IMR-90 (cell line): Measurements from ENCODE around the gene HECW1. TPM values are rescaled to one million over a fixed set of nuclear protein-coding genes. Genes with fewer than 3 reads are reported as not detected.

Experiments
- ATAC-seq: fragments of 200-7000 bp; cut with Tn5 transposase; 2 replicates; pipeline ENCODE4 v1.9.1; 2020; ENCODE audit warnings: low read depth, mild to moderate bottlenecking, moderate library complexity
- BruUV-seq: library from RNA; stranded (reverse); fragments of 400-500 nt; replicated peaks from 2 replicates; lab custom pipeline; 2021; lab: Mats Ljungman, UMichigan
- CTCF ChIA-PET: fragments of 300-600 bp; formaldehyde crosslinking; extraction: SDS; loops from one replicate; lab custom pipeline; 2021; ENCODE audit warnings: antibody characterized with exemption; lab: Yijun Ruan, JAX
- POLR2A ChIA-PET: fragments of 300-600 bp; sonication (Branson Sonifier 250); formaldehyde crosslinking; loops from one replicate; lab custom pipeline; 2022; ENCODE audit warnings: antibody characterized with exemption; ENCODE audit not compliant: unreplicated experiment; lab: Charles Lee
- DNase-seq: peaks from one replicate; pipeline ENCODE4 v3.0.0; 2013
- H2AFZ ChIP-seq: replicated peaks from 2 replicates; pipeline ENCODE3; 2013; ENCODE audit warnings: low read length, mild to moderate bottlenecking; ENCODE audit not compliant: poor library complexity
- H2AK5ac ChIP-seq: 2 replicates; pipeline ENCODE4 v1.6.1; 2013; ENCODE audit warnings: low read depth, low read length, inconsistent platforms
- H2AK9ac ChIP-seq: replicated peaks from 2 replicates; pipeline ENCODE3; 2013; ENCODE audit warnings: mild to moderate bottlenecking, low read depth, low read length, moderate library complexity; ENCODE audit not compliant: poor library complexity
- H2BK120ac ChIP-seq: 2 replicates; pipeline ENCODE4 v1.6.1; 2013; ENCODE audit warnings: low read depth, low read length, inconsistent platforms
- H2BK15ac ChIP-seq: 3 replicates; pipeline ENCODE4 v1.6.1; 2013; ENCODE audit warnings: low read depth, low read length, inconsistent platforms
- H2BK20ac ChIP-seq: 2 replicates; pipeline ENCODE4 v1.6.1; 2013; ENCODE audit warnings: low read depth, mild to moderate bottlenecking, inconsistent platforms, low read length, moderate library complexity
- H2BK5ac ChIP-seq: 2 replicates; pipeline ENCODE4 v1.6.1; 2013; ENCODE audit warnings: mild to moderate bottlenecking, low read depth, low read length, inconsistent platforms; ENCODE audit not compliant: poor library complexity, severe bottlenecking
- H3K14ac ChIP-seq: replicated peaks from 2 replicates; pipeline ENCODE4 v1.6.1; 2013; ENCODE audit warnings: low read depth, low read length, inconsistent platforms
- H3K18ac ChIP-seq: 2 replicates; pipeline ENCODE4 v1.6.1; 2013; ENCODE audit warnings: low read depth, low read length, control low read depth
- H3K23ac ChIP-seq: 2 replicates; pipeline ENCODE4 v1.6.1; 2013; ENCODE audit warnings: low read depth, low read length, inconsistent platforms
- H3K27ac ChIP-seq: 2 replicates; pipeline ENCODE4 v1.5.1; 2013; ENCODE audit warnings: mild to moderate bottlenecking, control low read depth, low read length; ENCODE audit not compliant: insufficient read depth
- H3K27me3 ChIP-seq: 2 replicates; pipeline ENCODE4 v1.6.1; 2013; ENCODE audit warnings: low read length; ENCODE audit not compliant: control insufficient read depth, insufficient read depth
- H3K36me3 ChIP-seq: 2 replicates; pipeline ENCODE4 v1.6.1; 2013; ENCODE audit warnings: low read length, mixed read lengths; ENCODE audit not compliant: control insufficient read depth, insufficient read depth
- H3K4ac ChIP-seq: 2 replicates; pipeline ENCODE4 v1.6.1; 2013; ENCODE audit warnings: low read depth, low read length, inconsistent platforms
- H3K4me1 ChIP-seq: 2 replicates; pipeline ENCODE4 v1.6.1; 2013; ENCODE audit warnings: low read length, mixed read lengths; ENCODE audit not compliant: control insufficient read depth, insufficient read depth
- H3K4me2 ChIP-seq: 2 replicates; pipeline ENCODE4 v1.6.1; 2013; ENCODE audit warnings: low read depth, mild to moderate bottlenecking, control low read depth, low read length, moderate library complexity
- H3K4me3 ChIP-seq: 2 replicates; pipeline ENCODE4 v1.5.1; 2013; ENCODE audit warnings: low read depth, mild to moderate bottlenecking, control low read depth, low read length, moderate library complexity; ENCODE audit not compliant: insufficient read depth
- H3K56ac ChIP-seq: 2 replicates; pipeline ENCODE4 v1.6.1; 2013; ENCODE audit warnings: low read length, inconsistent platforms; ENCODE audit not compliant: insufficient read depth; ENCODE audit errors: extremely low read depth
- H3K79me1 ChIP-seq, 2 experiments: 2 replicates each; pipeline ENCODE4 v1.6.1; 2013; ENCODE audit warnings: low read length in 2 of 2, inconsistent platforms in 1 of 2, low read depth in 1 of 2
- H3K9ac ChIP-seq: 2 replicates; pipeline ENCODE4 v1.6.1; 2013; ENCODE audit warnings: low read depth, low read length, control low read depth
- H3K9me1 ChIP-seq: 2 replicates; pipeline ENCODE4 v1.6.1; 2013; ENCODE audit warnings: low read length, inconsistent platforms; ENCODE audit not compliant: insufficient read depth
- H3K9me3 ChIP-seq: 2 replicates; pipeline ENCODE4 v1.6.1; 2013; ENCODE audit warnings: low read length; ENCODE audit not compliant: control insufficient read depth, insufficient read depth
- H4K20me1 ChIP-seq: 2 replicates; pipeline ENCODE4 v1.6.1; 2013; ENCODE audit warnings: low read length, inconsistent platforms; ENCODE audit not compliant: insufficient read depth
- H4K5ac ChIP-seq: 2 replicates; pipeline ENCODE4 v1.6.1; 2013; ENCODE audit warnings: mild to moderate bottlenecking, low read depth, low read length, control low read depth
- H4K8ac ChIP-seq, 2 experiments: 2 replicates each; pipeline ENCODE4 v1.6.1; 2013; ENCODE audit warnings: low read depth in 2 of 2, low read length in 2 of 2, control low read depth in 1 of 2, inconsistent platforms in 1 of 2
- H4K91ac ChIP-seq: 2 replicates; pipeline ENCODE4 v1.6.1; 2013; ENCODE audit warnings: low read depth, low read length, inconsistent platforms; ENCODE audit not compliant: insufficient read depth
- BHLHE40 ChIP-seq: fragments of 150-350 bp; IDR thresholded peaks from 2 replicates; pipeline ENCODE4 v1.6.1; 2016; ENCODE audit warnings: mild to moderate bottlenecking, low read depth, low read length
- CHD1 ChIP-seq: IDR thresholded peaks from 2 replicates; pipeline ENCODE4 v1.6.1; 2012; ENCODE audit warnings: low read depth, low read length, improper control_type of control experiment
- FOS ChIP-seq: fragments of 150-350 bp; IDR thresholded peaks from 2 replicates; pipeline ENCODE4 v1.6.1; 2016; ENCODE audit warnings: low read depth, low read length
- MAFK ChIP-seq: IDR thresholded peaks from 2 replicates; pipeline ENCODE4 v1.6.1; 2012; ENCODE audit warnings: low read depth, low read length, improper control_type of control experiment
- POLR2A ChIP-seq: IDR thresholded peaks from 2 replicates; pipeline ENCODE4 v1.6.1; 2012; ENCODE audit warnings: mild to moderate bottlenecking, low read depth, low read length
- RAD21 ChIP-seq: IDR thresholded peaks from 2 replicates; pipeline ENCODE4 v1.6.1; 2012; ENCODE audit warnings: low read length, improper control_type of control experiment
- RFX5 ChIP-seq: IDR thresholded peaks from 2 replicates; pipeline ENCODE4 v1.8.0; 2012; ENCODE audit warnings: low read depth, mild to moderate bottlenecking, low read length, moderate library complexity
- SMC3 ChIP-seq: fragments of 150-350 bp; IDR thresholded peaks from 2 replicates; pipeline ENCODE4 v1.6.1; 2016; ENCODE audit warnings: low read depth, mild to moderate bottlenecking, antibody characterized with exemption, low read length, moderate library complexity
- USF2 ChIP-seq: fragments of 150-350 bp; IDR thresholded peaks from 2 replicates; pipeline ENCODE4 v1.6.1; 2017; ENCODE audit warnings: mild to moderate bottlenecking, antibody characterized with exemption, low read length, low read depth
- WGBS, 2 experiments: methylation state at CpG; one replicate each; pipeline versions ENCODE4 v1.1.5 to v1.1.7; 2013; ENCODE audit warnings: missing lambda C conversion rate in 2 of 2; ENCODE audit not compliant: insufficient read length in 1 of 2; ENCODE audit errors: extremely low coverage in 2 of 2; 5-methylcytosine and 5-hydroxymethylcytosine counted together
- dilution Hi-C: fragments of 300-500 bp; cut with HindIII; formaldehyde crosslinking; loops from one replicate; pipeline ENCODE4 v1.14.3; 2018; ENCODE audit warnings: low sequenced_read_pairs; ENCODE audit not compliant: unreplicated experiment
- in situ Hi-C: fragments of 300-500 bp; cut with MboI; formaldehyde crosslinking; loops from 3 replicates; pipeline ENCODE4 v1.14.3; 2019; ENCODE audit warnings: low sequenced_read_pairs, inconsistent platforms, mixed read lengths
- intact Hi-C: fragments of 100-400 bp; cut with micrococcal nuclease; formaldehyde crosslinking; loops from 2 replicates; pipeline ENCODE4 v1.10.0; 2022
- polyA plus RNA-seq, 3 experiments: library from polyadenylated mRNA; depleted of rRNA; stranded (reverse); fragments of >200 nt; gene quantifications; 2 replicates each; pipeline ENCODE4 v1.2.3, GENCODE V29; 2012; ENCODE audit warnings: low replicate concordance in 1 of 3
- total RNA-seq: library from RNA; depleted of rRNA; stranded (reverse); fragments of >200 nt; gene quantifications from 2 replicates; pipeline ENCODE4 v1.2.3, GENCODE V29; 2012
- TF ChIP-seq, protein P1 (sequence below): conservative IDR thresholded peaks from 2 replicates; pipeline ENCODE4 v1.5.1; 2012; ENCODE audit warnings: mild to moderate bottlenecking, low read depth, low read length, improper control_type of control experiment
- TF ChIP-seq, protein P2 (sequence below): fragments of 150-350 bp; IDR thresholded peaks from 2 replicates; pipeline ENCODE4 v1.6.1; 2016; ENCODE audit warnings: low read depth, mild to moderate bottlenecking, low read length, moderate library complexity, borderline replicate concordance

HECW1 gene
- total and polyA plus RNA-seq, 2 of the 4 experiments (the other 2 are of a cell fraction): 0.56 to 1.3 TPM

DNA sequence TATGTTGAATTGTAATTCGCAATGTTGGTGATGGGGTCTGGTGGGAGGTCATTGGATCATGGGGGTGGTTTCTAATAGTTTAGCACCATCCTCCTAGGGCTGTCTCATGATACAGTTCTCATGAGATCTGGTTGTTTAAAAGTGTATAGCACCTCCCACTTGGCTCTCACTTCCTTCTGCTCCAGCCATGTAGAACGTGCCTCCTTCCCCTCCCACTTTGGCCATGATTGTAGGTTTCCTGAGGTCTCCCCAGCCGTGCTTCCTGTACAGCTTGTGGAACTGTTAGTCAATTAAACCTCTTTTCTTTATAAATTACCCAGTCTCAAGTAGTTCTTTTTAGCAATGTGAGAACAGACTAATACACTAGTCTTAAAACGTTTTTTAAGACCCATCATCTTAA lies 15.6 kb upstream of the HECW1 start:
- no peak overlapping the region for H3K27ac ChIP-seq
- H3K36me3 ChIP-seq: no peaks in the 10 kb centered on the region
- H2BK120ac ChIP-seq: no peak overlapping the region
- no peak overlapping the region for H2BK15ac ChIP-seq
- intact Hi-C loops (no loop called here), dilution Hi-C loops (no loop called here), in situ Hi-C loops (no loop called here)
- ChIA-PET POLR2A (no interaction called here), CTCF (no interaction called here)
- H2BK20ac ChIP-seq: no peak overlapping the region
- no peak overlapping the region for H4K8ac ChIP-seq
- no peaks in the 10 kb centered on the region for H4K20me1 ChIP-seq
- DNase-seq (no peak), ATAC-seq (no peak)
- no peak overlapping the region for H2BK5ac ChIP-seq
- TF ChIP-seq, protein P1, sequence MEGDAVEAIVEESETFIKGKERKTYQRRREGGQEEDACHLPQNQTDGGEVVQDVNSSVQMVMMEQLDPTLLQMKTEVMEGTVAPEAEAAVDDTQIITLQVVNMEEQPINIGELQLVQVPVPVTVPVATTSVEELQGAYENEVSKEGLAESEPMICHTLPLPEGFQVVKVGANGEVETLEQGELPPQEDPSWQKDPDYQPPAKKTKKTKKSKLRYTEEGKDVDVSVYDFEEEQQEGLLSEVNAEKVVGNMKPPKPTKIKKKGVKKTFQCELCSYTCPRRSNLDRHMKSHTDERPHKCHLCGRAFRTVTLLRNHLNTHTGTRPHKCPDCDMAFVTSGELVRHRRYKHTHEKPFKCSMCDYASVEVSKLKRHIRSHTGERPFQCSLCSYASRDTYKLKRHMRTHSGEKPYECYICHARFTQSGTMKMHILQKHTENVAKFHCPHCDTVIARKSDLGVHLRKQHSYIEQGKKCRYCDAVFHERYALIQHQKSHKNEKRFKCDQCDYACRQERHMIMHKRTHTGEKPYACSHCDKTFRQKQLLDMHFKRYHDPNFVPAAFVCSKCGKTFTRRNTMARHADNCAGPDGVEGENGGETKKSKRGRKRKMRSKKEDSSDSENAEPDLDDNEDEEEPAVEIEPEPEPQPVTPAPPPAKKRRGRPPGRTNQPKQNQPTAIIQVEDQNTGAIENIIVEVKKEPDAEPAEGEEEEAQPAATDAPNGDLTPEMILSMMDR: no peak
- no peak for TF ChIP-seq RFX5
- TF ChIP-seq FOS: no peak
- no peak for TF ChIP-seq MAFK
- TF ChIP-seq USF2: no peak
- no peak for TF ChIP-seq CHD1
- no peak for TF ChIP-seq POLR2A
- no peak for TF ChIP-seq RAD21
- TF ChIP-seq SMC3: no peak
- TF ChIP-seq BHLHE40: no peak
- TF ChIP-seq, protein P2, sequence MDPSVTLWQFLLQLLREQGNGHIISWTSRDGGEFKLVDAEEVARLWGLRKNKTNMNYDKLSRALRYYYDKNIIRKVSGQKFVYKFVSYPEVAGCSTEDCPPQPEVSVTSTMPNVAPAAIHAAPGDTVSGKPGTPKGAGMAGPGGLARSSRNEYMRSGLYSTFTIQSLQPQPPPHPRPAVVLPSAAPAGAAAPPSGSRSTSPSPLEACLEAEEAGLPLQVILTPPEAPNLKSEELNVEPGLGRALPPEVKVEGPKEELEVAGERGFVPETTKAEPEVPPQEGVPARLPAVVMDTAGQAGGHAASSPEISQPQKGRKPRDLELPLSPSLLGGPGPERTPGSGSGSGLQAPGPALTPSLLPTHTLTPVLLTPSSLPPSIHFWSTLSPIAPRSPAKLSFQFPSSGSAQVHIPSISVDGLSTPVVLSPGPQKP: no peak
- no peak overlapping the region for H3K56ac ChIP-seq
- H2AFZ ChIP-seq: no peak overlapping the region
- peaks cover 13% of the 10 kb centered on the region for H3K27me3 ChIP-seq
- no TSS peak for BruUV-seq
- no peak overlapping the region for H3K18ac ChIP-seq
- H3K4ac ChIP-seq: no peak overlapping the region
- no peak overlapping the region for H4K91ac ChIP-seq
- H3K79me1 ChIP-seq: no peaks in the 10 kb centered on the region
- H3K4me1 ChIP-seq: no peaks in the 10 kb centered on the region
- no peak overlapping the region for H3K9ac ChIP-seq
- no CpG with 5 or more reads among the region's 4 CpGs for WGBS, 2 experiments
- H4K5ac ChIP-seq: no peak overlapping the region
- no peaks in the 10 kb centered on the region for H3K9me3 ChIP-seq
- H3K14ac ChIP-seq: no peak overlapping the region
- H3K4me3 ChIP-seq: no peak overlapping the region
- no peak overlapping the region for H2AK5ac ChIP-seq
- H3K4me2 ChIP-seq: no peak overlapping the region
- H3K9me1 ChIP-seq: no peaks in the 10 kb centered on the region
- H2AK9ac ChIP-seq: no peak overlapping the region
- no peak overlapping the region for H3K23ac ChIP-seq
